Adipocyte (in vitro differentiated cells): ENCODE data around the gene NLGN1.

Experiments used
- DNase-seq: peaks from one replicate; pipeline ENCODE4 v3.0.0-alpha.2; 2015; ENCODE audit warnings: low read depth
- H3K27me3 ChIP-seq: replicated peaks from 2 replicates; pipeline ENCODE4 v1.7.0; 2013; ENCODE audit warnings: mild to moderate bottlenecking, low read length, moderate library complexity; ENCODE audit not compliant: control insufficient read depth, insufficient read depth
- H3K36me3 ChIP-seq: 2 replicates; pipeline ENCODE4 v1.7.0; 2013; ENCODE audit warnings: low read length, mild to moderate bottlenecking, moderate library complexity; ENCODE audit not compliant: control insufficient read depth, insufficient read depth, severe bottlenecking
- H3K4me1 ChIP-seq: 2 replicates; pipeline ENCODE4 v1.7.0; 2013; ENCODE audit warnings: mild to moderate bottlenecking, low read length, moderate library complexity; ENCODE audit not compliant: control insufficient read depth, insufficient read depth
- H3K4me3 ChIP-seq: 2 replicates; pipeline ENCODE4 v1.7.0; 2013; ENCODE audit warnings: mild to moderate bottlenecking, low read length, moderate library complexity
- H3K9ac ChIP-seq: 2 replicates; pipeline ENCODE4 v1.7.0; 2013; ENCODE audit warnings: mild to moderate bottlenecking, low read length, moderate library complexity
- H3K9me3 ChIP-seq: 2 replicates; pipeline ENCODE4 v1.7.0; 2013; ENCODE audit warnings: mild to moderate bottlenecking, low read length, moderate library complexity; ENCODE audit not compliant: control insufficient read depth

The NLGN1 gene

GRCh38 chr3:174253196-174253823, 855.8 kb downstream of the NLGN1 start:
- no peaks in the 10 kb centered on the region for H3K27me3 ChIP-seq
- H3K4me3 ChIP-seq = no peak overlapping the region
- no peaks in the 10 kb centered on the region for H3K4me1 ChIP-seq
- H3K9me3 ChIP-seq = peaks cover 3% of the 10 kb centered on the region
- DNase-seq = no peak
- no peaks in the 10 kb centered on the region for H3K36me3 ChIP-seq
- H3K9ac ChIP-seq = no peak overlapping the region

GRCh38 chr3:174253940-174254339, 856.4 kb downstream of the NLGN1 start:
- H3K9ac ChIP-seq = no peak overlapping the region
- H3K4me3 ChIP-seq = no peak overlapping the region
- DNase-seq = no peak
- H3K36me3 ChIP-seq = no peaks in the 10 kb centered on the region
- H3K9me3 ChIP-seq = peaks cover 3% of the 10 kb centered on the region
- no peaks in the 10 kb centered on the region for H3K27me3 ChIP-seq
- no peaks in the 10 kb centered on the region for H3K4me1 ChIP-seq

GRCh38 chr3:174255454-174255853, 857.9 kb downstream of the NLGN1 start:
- Histone ChIP-seq H3K4me3 (no peak overlapping the region), H3K9ac (no peak overlapping the region), H3K4me1 (no peaks in the 10 kb centered on the region), H3K9me3 (peaks cover 3% of the 10 kb centered on the region), H3K36me3 (no peaks in the 10 kb centered on the region), H3K27me3 (no peaks in the 10 kb centered on the region)
- no peak for DNase-seq

- H3K4me3 ChIP-seq = no peak overlapping the region
- H3K9me3 ChIP-seq = no peaks in the 10 kb centered on the region
- H3K36me3 ChIP-seq = no peaks in the 10 kb centered on the region
- H3K9ac ChIP-seq = no peak overlapping the region
- no peak for DNase-seq
- H3K27me3 ChIP-seq = no peaks in the 10 kb centered on the region
- H3K4me1 ChIP-seq = peaks cover 8% of the 10 kb centered on the region
Observed at GRCh38 chr3:174266476-174266875, 868.9 kb downstream of the NLGN1 start.

- Histone ChIP-seq H3K4me1 (peaks cover 8% of the 10 kb centered on the region), H3K4me3 (no peak overlapping the region), H3K9me3 (no peaks in the 10 kb centered on the region), H3K9ac (no peak overlapping the region), H3K36me3 (no peaks in the 10 kb centered on the region), H3K27me3 (no peaks in the 10 kb centered on the region)
- no peak for DNase-seq
Observed at GRCh38 chr3:174268061-174268460, 870.5 kb downstream of the NLGN1 start.

- Histone ChIP-seq H3K9me3 (no peaks in the 10 kb centered on the region), H3K4me3 (no peak overlapping the region), H3K27me3 (no peaks in the 10 kb centered on the region), H3K36me3 (no peaks in the 10 kb centered on the region), H3K9ac (no peak overlapping the region), H3K4me1 (peaks cover 8% of the 10 kb centered on the region)
- DNase-seq = no peak
Observed at GRCh38 chr3:174268586-174268985, 871.0 kb downstream of the NLGN1 start.

GRCh38 chr3:174270841-174271240, 873.3 kb downstream of the NLGN1 start:
- Histone ChIP-seq H3K27me3 (no peaks in the 10 kb centered on the region), H3K9ac (no peak overlapping the region), H3K9me3 (no peaks in the 10 kb centered on the region), H3K4me3 (no peak overlapping the region), H3K36me3 (no peaks in the 10 kb centered on the region), H3K4me1 (peaks cover 8% of the 10 kb centered on the region)
- peak; percentile 88 for DNase-seq

GRCh38 chr3:174275336-174275735, 877.8 kb downstream of the NLGN1 start:
- H3K9ac ChIP-seq = no peak overlapping the region
- no peaks in the 10 kb centered on the region for H3K36me3 ChIP-seq
- no peak for DNase-seq
- H3K9me3 ChIP-seq = no peaks in the 10 kb centered on the region
- peaks cover 8% of the 10 kb centered on the region for H3K4me1 ChIP-seq
- no peak overlapping the region for H3K4me3 ChIP-seq
- H3K27me3 ChIP-seq = no peaks in the 10 kb centered on the region

GRCh38 chr3:174276826-174277225, 879.3 kb downstream of the NLGN1 start:
- Histone ChIP-seq H3K27me3 (no peaks in the 10 kb centered on the region), H3K36me3 (no peaks in the 10 kb centered on the region), H3K4me3 (no peak overlapping the region), H3K9ac (no peak overlapping the region), H3K4me1 (no peaks in the 10 kb centered on the region), H3K9me3 (no peaks in the 10 kb centered on the region)
- no peak for DNase-seq

- no peak for DNase-seq
- Histone ChIP-seq H3K36me3 (no peaks in the 10 kb centered on the region), H3K4me3 (no peak overlapping the region), H3K9ac (no peak overlapping the region), H3K4me1 (no peaks in the 10 kb centered on the region), H3K9me3 (no peaks in the 10 kb centered on the region), H3K27me3 (no peaks in the 10 kb centered on the region)
Observed at GRCh38 chr3:174278094-174278493, 880.5 kb downstream of the NLGN1 start.

GRCh38 chr3:174280186-174280585, 882.6 kb downstream of the NLGN1 start:
- Histone ChIP-seq H3K36me3 (no peaks in the 10 kb centered on the region), H3K9me3 (no peaks in the 10 kb centered on the region), H3K4me1 (no peaks in the 10 kb centered on the region), H3K27me3 (no peaks in the 10 kb centered on the region), H3K9ac (no peak overlapping the region), H3K4me3 (no peak overlapping the region)
- DNase-seq = no peak

- no peak overlapping the region for H3K4me3 ChIP-seq
- no peaks in the 10 kb centered on the region for H3K36me3 ChIP-seq
- no peaks in the 10 kb centered on the region for H3K9me3 ChIP-seq
- no peaks in the 10 kb centered on the region for H3K27me3 ChIP-seq
- no peak for DNase-seq
- no peak overlapping the region for H3K9ac ChIP-seq
- H3K4me1 ChIP-seq = no peaks in the 10 kb centered on the region
Observed at GRCh38 chr3:174285242-174285864, 887.8 kb downstream of the NLGN1 start.
